CD4-positive, alpha-beta T cell treated with Interleukin-10 for 1 hour (primary cell): ENCODE data around the gene ANKRD39.
"Not testable (repeated sequence)": the region's sequence is repeated elsewhere in the genome, so short reads cannot be mapped to it uniquely, and the experiment has no call there.

Experiments used
- DNase-seq: peaks from one replicate; pipeline ENCODE4 v3.0.0-alpha.2; 2020

Gene ANKRD39

DNA sequence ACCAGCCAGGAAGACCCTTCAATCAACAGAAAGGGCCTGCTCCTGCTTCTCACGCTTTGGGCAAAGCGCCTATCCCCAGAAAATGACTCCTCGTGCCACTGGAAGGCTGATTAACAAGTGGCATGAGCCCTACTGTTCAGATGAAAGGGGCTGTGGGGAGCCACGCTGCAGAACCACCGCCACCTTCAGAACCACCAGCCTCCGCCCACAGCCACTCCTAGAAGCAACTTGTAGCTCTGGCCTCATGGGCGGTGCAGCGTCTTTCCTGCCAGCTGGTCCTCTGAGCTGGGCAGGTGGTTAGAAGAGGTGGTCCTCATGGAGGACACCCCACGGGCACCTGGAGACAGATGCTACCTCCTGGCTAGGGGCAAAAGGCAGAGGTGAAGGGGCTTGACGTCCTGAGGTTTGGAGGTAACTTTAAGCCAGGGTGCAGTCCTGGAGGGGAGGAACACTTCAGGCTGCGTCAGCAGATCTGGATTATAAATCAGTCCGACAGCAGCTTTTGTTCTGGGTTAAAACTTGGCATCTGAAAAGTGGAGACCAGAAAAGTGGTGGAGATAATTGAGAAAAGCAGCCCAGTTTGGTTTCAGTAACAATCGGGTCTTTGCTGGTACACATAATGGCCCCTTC, 12.9 kb upstream of the ANKRD39 start:
- DNase-seq, result peak; percentile 72

DNA sequence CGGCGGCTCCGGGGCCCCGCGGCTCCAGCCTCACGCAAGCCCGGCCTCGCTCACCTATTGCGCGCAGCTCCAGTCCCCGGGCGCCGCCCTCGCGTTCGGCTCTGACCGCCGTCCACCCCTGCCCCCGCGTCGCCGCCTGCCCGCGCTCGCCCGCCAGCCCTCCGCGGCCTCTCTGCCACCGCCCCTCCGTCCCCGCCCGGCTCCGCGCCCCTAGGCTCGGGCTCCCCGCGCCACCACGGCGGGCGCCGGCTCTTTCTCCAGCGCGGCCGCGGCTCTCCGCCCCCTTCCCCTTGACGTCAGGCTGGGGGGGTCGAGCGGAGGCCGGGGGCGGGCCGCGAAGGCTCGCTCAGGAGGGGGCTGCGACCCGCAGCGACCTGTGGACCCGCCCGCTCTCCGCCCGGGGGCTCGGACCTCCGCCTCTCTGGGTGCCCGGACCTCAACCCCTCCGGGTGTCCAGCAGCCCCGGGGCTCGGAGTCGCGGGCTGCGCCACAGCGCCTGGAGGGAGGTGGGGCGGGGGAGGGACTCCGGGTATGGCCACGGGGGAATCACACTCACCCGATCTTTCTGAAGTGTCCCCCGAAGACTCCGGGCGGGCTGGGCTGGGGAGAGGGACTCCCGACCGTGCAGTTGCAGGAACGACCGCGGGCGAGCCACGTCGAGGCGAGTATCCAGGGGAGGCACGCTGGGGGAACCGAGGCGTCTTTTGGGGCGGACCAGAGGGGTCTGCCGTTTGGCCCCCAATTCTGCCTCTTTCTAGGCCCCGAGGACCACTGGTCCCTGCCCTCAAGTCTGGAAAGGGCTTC, 12.2 kb upstream of the ANKRD39 start, which contains the start of gene SEMA4C:
Gene SEMA4C, minus strand, starts transcription at position 259 of the 804 bp plus-strand sequence. CDS start 2,194 bp downstream, outside the sequence.
- peak; percentile 66 for DNase-seq

- no peak for DNase-seq
These were observed 11.5 kb upstream of the ANKRD39 start for GRCh38 chr2:96869281-96869821.

DNA sequence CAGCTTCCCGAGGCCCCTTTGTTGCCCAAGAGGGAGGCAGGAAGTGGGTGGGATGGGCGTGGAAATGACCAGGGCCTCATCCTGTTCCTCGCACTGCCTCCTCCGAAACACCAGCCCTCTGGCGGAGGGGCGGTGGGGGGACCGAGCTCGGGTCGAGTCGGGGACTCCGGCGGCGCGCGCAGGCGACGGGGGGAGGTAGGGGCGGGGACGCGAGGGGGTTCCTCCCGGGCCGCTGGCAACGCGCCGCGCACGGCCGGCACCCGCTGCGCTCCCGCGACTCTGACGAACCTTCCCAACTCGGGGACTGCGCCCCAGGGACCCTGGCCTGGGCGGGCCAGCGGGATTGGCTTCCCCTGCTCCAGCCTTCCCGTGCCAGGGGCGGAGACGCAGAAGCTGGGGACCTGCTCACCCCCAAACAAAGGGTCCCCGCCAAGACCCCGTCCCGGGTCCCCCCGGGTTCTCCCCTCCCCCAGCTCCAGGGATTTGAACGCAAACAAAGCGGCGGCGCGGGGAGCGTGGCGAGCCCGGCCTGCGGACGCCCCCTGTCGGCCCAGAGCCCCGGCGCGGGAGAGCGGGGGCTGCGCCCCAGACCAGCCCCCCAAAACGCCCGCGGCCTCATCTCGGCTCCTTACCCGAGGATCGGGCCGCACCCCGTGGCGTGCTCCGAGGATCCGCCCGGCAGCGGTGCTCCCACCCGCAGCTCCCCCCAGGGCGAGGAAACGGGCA, 10.9 kb upstream of the ANKRD39 start:
- DNase-seq, result peak; percentile 67

GRCh38 chr2:96867756-96868554, 10.1 kb upstream of the ANKRD39 start:
- DNase-seq, result no peak

- DNase-seq, result no peak
These were observed 9.4 kb upstream of the ANKRD39 start for GRCh38 chr2:96866986-96867755.

- DNase-seq, result no peak
These were observed 8.8 kb upstream of the ANKRD39 start for GRCh38 chr2:96866586-96866985.

DNA sequence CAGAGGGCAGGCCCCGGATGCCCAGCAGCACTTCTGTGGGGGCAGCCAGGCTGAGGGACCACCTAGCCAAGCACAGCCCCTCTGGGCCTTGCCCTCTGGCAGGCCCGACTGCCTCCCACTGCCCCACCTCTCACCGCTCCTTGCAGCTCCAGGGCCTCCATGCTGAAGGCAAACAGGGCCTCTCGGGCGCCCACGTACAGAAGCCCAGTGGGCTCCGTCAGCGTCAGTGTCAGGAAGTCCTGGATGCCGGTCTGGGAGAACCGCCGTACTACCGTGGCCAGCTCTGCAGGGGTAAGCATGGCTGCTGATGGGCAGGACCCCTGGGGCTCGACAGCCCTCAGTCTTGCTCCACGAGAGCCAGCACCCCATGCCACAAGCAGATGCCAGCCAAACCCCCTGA, 8.3 kb upstream of the ANKRD39 start:
- no peak for DNase-seq

DNA sequence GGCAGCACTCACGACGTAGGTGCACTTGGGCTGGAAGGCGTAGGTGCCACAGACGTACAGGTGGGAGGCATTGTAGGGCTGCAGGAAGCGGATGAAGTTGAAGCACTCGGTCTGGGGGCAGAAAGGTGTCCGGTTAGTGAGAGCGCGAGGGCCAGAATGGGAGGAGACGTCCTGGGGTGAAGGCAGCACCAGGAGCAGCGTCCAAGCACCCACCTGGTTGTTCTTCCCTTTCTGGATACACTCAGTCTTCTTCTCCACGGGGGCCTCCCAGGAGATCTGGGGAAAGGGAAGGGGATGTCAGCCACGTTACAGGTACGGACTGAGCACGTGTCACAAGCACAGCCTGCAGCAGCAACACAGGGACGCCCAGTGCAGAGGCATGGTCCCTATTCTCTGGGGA, 7.8 kb upstream of the ANKRD39 start:
- DNase-seq, result no peak

GRCh38 chr2:96864343-96865091, 6.7 kb upstream of the ANKRD39 start:
- no peak for DNase-seq

GRCh38 chr2:96863575-96864342, 5.9 kb upstream of the ANKRD39 start:
- no peak for DNase-seq

GRCh38 chr2:96863056-96863455, 5.2 kb upstream of the ANKRD39 start:
- DNase-seq, result not testable (repeated sequence)

DNA sequence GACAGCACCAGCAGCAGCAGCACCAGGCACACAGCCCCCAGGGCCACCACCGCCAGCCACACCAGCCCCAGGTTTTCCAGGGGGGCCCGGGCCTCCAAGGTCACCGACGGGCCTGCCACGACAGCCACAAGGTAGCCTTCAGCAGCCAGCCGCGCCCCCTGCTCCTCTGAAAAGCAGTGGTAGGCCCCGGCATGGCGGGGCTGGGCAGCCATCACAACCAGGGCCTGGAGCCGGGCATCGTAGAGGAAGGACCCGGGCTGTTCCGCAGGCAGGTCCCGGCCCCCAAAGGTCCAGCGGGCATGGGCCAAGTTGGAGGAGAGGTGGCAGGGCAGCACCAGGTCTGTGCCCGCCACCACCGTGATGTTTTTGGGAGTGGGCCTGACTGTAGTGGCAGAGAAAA, 3.3 kb upstream of the ANKRD39 start:
- no peak for DNase-seq

DNA sequence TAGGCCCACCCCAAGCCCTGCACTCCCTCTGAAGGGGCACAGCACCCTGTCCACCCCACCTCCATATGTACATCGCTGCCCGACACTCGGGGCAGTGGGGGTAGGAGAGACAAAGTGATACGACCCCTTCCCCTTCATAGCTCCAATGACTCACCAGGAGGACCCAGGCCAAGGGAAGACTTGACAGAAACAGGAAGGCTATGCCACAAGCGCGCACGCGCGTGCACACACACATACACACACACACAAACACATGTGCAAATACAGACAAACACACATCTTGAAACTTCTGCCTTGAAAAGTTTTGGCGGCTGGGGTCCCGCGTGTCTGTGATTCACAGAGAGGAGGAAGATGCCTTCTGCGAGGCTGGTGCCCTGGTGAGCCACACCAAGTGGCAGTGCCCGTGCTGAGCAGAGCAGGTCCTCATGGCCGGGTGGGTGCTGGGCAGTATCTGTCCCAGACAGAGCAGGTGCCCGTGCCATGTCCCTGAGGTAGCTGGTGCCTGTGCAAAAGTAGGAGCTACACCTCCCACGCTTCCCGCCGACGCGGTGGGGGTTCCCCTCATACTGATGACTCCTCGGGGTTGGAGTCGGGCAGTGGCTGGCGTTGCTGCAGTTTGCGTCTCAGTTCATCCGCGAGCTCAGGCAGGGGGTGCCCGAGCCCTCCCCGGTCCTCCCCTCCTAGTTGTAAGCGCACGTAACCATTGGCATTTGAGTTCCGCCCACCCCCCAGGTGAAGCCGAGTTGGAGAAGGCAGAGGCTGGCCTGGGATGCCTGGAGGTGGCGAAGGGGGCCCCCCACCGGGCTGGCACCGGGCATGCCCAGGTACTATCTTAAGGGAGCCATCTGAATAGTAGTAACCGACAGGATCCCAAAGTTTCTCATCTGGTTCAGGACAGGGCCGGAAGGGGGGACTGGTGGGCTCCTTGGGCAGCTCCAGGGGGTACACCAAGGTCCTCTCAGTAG, 2.5 kb upstream of the ANKRD39 start:
- DNase-seq, result peak; percentile 37

GRCh38 chr2:96859681-96860064, 1.9 kb upstream of the ANKRD39 start:
- DNase-seq, result no peak

DNA sequence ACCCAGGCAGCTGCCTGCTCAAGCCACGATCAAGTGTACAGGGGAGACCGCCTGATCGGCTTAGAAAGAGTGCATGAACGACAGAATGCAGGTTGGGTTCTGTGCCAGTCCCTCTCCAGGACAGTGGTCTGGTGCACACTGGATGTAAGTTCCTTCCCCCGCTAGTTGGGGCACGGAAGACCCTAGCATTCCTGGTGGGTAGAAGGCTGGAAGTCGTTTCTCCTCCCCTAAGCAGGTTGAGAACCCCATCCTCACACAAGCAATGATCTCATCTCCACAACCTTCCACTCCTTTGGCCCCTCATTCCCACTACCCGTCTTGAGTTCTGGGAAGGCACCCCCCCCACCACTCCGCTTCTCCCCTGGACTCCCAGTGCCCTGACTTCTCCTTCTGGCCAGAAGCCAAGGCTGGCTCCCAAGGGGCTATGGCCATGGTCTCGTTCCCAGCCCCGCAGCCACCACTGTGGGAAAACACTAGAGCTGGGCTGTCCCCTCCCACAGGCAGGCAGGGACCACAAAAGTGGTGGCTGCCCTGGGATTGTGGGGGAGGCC, 1.4 kb upstream of the ANKRD39 start:
- DNase-seq, result no peak

DNA sequence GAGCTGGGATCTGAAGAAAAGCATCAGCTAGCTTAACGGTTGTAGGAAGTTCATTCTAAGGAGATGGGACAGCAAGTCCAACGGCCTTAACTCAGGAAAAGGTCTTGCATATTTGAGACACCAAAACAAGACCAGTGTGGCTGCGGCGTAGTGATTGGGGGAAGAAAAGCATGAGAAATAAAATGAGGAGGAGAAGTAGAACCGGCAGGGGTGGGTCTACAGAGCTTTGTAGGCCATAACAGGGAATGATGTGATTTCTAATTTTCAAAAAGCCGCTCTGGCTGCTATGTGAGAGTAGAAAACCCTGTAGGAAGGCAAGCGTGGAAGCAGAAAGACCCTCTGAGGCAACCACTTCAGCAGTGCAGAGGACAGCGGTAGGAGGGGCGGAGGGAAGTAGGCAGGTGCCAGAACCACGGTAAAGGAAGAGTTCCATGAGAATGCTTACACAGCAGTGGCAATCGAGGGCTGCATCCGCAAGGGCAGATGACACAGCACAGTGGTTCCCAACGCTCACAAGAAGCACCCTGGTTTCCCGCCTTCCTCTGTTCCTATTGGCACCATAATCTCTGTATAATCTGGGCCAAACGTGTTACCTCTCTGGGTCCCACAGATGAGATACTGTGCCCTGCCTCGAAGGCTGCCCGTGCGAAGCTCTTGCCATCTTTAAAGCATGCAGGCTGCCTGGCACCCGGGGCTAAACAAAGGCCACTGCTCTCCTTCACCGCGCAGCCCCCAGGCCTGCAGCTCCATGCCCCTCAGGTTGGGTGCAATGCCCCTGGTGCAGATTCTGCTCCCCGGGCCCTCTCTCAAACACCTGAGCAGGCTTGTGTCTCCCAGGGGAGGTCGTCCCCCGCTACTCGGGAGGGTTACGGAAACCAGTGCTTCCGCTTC, 795 bp downstream of the ANKRD39 start:
- peak; percentile 33 for DNase-seq

DNA sequence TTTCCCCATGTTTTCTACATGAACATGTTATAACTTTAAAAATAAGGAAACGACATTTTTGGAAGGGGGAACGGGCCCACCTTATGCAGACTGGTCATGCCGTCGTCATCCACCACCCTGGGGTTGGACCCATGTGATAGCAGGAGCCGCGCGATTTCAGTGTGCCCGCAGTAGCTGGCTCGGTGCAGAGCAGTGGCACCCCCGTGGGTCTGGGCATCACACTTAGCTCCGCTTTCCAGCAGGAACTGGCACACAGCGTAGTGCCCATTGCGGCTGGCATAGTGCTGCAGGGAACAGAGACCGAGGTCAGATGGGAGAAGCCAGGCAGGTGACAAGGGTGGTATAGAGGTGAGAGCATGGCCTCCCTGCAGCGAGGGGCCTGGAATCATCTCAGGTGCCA, 4.5 kb downstream of the ANKRD39 start:
- DNase-seq, result no peak
